NCI-H1105 treated with DMSO at 0.1 percent for 48 hours (cell line): ENCODE data around the gene PRKG1.

Source experiments
- DNase-seq: peaks from one replicate; lab custom pipeline; 2025; lab: John Stamatoyannopoulos, UW

The PRKG1 gene

GRCh38 chr10:52261362-52261761, 1187.1 kb downstream of the PRKG1 start:
- DNase-seq: no peak

DNA sequence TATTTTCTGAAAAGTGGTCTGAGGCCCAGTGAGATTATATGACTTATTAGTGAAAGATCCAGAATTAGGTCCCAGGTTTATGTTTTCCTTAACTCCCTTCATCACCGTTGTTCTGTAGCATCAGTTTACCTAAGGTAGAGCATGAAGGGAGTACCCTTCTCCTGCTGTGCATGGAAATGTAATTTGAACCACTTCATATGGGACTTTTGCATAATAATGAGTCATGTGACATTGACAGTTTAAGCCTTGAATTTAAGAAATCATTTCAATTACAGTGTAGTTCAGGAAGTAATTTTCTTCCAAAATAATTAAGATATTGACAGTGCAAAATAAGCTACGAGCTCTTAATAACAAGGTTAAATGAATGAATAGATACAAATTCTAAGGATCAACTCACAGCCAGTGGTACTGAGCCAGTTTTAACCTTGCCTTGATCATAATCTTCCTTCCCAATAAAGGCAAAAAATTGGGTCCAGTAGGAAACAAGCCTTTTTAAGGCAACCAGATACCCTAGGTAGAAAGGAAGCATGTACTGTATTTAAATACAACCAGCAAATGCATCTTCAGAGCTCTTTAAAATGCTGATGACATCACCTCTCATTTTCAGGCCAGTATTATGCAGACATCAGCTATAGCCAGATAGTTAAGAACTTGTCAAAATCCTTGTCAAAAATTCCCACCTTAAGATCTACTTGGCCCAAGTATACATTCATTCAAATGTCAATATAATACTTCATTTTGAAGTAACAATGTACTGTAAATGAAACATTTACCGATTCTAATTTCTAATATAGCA, 1191.0 kb downstream of the PRKG1 start:
- no peak for DNase-seq

GRCh38 chr10:52266858-52267257, 1192.6 kb downstream of the PRKG1 start:
- DNase-seq: no peak

- DNase-seq: no peak
Measured at GRCh38 chr10:52268790-52269189, 1194.5 kb downstream of the PRKG1 start.

DNA sequence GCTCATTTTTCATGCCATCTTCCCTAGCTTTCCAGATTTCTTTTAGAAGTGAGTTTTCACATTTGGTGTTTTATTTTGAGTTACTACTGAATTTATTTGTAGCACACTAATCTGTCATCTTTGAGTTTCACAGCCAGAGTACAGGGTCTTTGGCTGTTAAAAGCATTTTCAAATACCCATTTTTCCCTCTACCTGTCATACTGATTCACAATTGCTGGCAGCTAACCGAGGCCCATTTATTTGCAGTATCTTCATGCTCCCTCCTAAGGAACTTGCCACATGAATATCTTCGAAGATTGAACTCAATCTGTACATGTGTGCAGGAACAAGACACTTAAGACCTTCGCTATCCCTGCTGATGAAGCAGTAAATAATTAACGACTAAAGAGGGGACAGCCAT, 1194.9 kb downstream of the PRKG1 start:
- DNase-seq: no peak

GRCh38 chr10:52276163-52276562, 1201.9 kb downstream of the PRKG1 start:
- DNase-seq: no peak

- no peak for DNase-seq
Measured at GRCh38 chr10:52276986-52277385, 1202.7 kb downstream of the PRKG1 start.

GRCh38 chr10:52279546-52279945, 1205.3 kb downstream of the PRKG1 start:
- no peak for DNase-seq

- DNase-seq: no peak
Measured at GRCh38 chr10:52280051-52280450, 1205.8 kb downstream of the PRKG1 start.

- no peak for DNase-seq
Measured at GRCh38 chr10:52283174-52283573, 1208.9 kb downstream of the PRKG1 start.

GRCh38 chr10:52284416-52285013, 1210.2 kb downstream of the PRKG1 start:
- DNase-seq: no peak

- no peak for DNase-seq
Measured at GRCh38 chr10:52287866-52288265, 1213.6 kb downstream of the PRKG1 start.

GRCh38 chr10:52297747-52298146, 1223.5 kb downstream of the PRKG1 start:
- DNase-seq: no peak

DNA sequence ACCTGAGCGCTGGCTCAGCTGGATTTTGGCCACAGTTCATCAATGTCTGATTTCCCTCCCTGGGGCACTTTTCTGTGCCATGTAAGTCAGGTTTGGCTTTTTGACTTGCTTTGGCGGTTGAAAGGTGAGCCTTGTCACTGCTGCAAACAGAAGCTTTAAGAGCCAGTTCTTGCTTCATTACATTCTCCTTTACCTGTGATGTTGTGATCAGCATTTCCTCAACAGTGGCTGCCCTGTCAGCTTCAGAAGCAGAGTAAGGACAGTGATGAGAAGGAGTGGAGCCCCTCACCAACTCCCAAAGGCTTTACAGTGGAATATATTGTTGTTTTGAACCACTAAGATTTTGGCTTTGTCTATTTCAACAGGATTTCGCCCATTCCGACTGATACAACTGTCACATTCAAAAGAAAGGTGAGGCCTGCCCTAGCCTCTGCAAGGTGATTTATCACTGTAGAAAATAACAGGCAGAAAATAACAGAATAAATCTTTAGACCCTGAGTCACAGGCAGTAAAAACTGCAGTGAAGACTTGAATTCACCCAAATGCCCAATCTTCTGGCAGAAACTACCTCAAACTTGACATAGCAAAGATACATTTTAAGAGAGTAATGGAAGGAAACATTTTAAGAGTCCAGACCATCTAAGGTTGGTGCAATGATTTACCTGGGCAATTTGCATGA, 1226.5 kb downstream of the PRKG1 start:
- no peak for DNase-seq

GRCh38 chr10:52308251-52309031, 1234.2 kb downstream of the PRKG1 start:
- DNase-seq: peak; percentile 30

- no peak for DNase-seq
Measured at GRCh38 chr10:52312942-52313255, 1238.6 kb downstream of the PRKG1 start.

- no peak for DNase-seq
Measured at GRCh38 chr10:52313256-52313932, 1239.1 kb downstream of the PRKG1 start.

DNA sequence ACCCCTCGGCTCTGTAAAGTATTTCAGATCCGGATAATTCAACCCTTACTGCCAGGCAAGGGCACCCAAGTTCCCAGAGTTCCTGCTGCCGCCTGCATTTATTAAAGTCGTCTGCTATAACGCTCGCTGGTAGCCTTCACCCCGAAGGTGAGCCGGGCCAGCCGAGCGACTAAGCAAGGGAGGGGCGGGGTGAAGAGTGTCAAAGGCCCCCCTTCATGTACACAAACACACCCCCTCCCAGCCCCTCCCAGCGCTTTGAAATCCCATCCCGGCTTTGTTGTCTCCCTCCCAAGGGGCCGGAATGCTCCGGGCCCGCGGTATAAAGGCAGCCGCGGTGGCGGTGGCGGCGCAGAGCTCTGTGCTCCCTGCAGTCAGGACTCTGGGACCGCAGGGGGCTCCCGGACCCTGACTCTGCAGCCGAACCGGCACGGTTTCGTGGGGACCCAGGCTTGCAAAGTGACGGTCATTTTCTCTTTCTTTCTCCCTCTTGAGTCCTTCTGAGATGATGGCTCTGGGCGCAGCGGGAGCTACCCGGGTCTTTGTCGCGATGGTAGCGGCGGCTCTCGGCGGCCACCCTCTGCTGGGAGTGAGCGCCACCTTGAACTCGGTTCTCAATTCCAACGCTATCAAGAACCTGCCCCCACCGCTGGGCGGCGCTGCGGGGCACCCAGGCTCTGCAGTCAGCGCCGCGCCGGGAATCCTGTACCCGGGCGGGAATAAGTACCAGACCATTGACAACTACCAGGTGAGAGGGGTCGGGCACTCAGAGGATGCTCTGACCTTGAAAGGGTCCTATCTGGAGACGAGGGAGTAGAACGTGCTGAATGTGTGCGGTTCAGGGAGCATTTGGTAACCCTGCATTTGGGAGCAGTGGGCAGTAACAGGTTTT, 1239.9 kb downstream of the PRKG1 start, which contains the start of gene DKK1:
DKK1 (plus strand) TSS at position 349 of the 889 bp plus-strand sequence; CDS start at position 503, 154 bp downstream.
- no peak for DNase-seq

GRCh38 chr10:52314822-52315552, 1240.7 kb downstream of the PRKG1 start:
- no peak for DNase-seq

GRCh38 chr10:52316001-52316400, 1241.7 kb downstream of the PRKG1 start:
- no peak for DNase-seq
